Cardiac fibroblast (primary cell): ENCODE measurements around the gene SCGB2B2.

Experiments used
- DNase-seq, 2 donors: peaks; one replicate each; pipeline versions ENCODE4 v3.0.0 to v3.0.0-alpha.2; 2010; ENCODE audit warnings: low read depth in 2 of 2
- H3K4me3 ChIP-seq, 2 donors: replicated peaks in 1 of 2; 1 replicate in 1 of 2; 2 replicates in 1 of 2; pipeline ENCODE4 v1.5.1; 2011; ENCODE audit warnings: low read depth in 2 of 2, low read length in 2 of 2, mild to moderate bottlenecking in 2 of 2, moderate library complexity in 1 of 2
- TF ChIP-seq, protein P1 (sequence below): IDR thresholded peaks from one replicate; pipeline ENCODE4 v1.5.1; 2011; ENCODE audit warnings: low read depth, mild to moderate bottlenecking, low read length, inconsistent platforms

The SCGB2B2 gene

DNA sequence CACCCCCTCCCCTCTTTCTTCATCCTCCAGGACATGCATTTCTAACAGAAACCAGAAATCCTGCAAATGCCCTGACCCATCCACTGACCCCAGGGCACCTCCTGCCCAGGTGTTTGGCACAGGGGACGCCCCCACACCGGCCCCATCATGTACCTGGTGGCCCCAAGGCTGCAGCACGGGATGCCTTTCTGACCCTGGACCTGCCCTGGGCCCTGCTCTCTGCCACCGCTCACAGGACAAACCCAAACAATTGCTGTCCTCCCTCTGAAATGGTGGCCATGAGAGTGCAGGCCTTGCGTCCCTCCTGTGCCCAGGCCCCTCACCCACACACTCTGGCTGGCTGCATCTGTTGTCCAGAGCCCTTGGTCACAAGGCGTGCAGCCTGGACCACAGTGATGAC, 12.1 kb downstream of the SCGB2B2 start:
- DNase-seq: no peak
- no peak overlapping the region for H3K4me3 ChIP-seq
- TF ChIP-seq, protein P1, sequence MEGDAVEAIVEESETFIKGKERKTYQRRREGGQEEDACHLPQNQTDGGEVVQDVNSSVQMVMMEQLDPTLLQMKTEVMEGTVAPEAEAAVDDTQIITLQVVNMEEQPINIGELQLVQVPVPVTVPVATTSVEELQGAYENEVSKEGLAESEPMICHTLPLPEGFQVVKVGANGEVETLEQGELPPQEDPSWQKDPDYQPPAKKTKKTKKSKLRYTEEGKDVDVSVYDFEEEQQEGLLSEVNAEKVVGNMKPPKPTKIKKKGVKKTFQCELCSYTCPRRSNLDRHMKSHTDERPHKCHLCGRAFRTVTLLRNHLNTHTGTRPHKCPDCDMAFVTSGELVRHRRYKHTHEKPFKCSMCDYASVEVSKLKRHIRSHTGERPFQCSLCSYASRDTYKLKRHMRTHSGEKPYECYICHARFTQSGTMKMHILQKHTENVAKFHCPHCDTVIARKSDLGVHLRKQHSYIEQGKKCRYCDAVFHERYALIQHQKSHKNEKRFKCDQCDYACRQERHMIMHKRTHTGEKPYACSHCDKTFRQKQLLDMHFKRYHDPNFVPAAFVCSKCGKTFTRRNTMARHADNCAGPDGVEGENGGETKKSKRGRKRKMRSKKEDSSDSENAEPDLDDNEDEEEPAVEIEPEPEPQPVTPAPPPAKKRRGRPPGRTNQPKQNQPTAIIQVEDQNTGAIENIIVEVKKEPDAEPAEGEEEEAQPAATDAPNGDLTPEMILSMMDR: no peak

- TF ChIP-seq, protein P1: no peak
- H3K4me3 ChIP-seq: no peak overlapping the region
- DNase-seq: no peak
Observed at GRCh38 chr19:34664168-34664567, 12.8 kb downstream of the SCGB2B2 start.

- TF ChIP-seq, protein P1: peak; percentile 33
- no peak overlapping the region for H3K4me3 ChIP-seq
- peak; percentile 7 to 22 for DNase-seq
Observed at GRCh38 chr19:34662919-34663318, 14.0 kb downstream of the SCGB2B2 start.

DNA sequence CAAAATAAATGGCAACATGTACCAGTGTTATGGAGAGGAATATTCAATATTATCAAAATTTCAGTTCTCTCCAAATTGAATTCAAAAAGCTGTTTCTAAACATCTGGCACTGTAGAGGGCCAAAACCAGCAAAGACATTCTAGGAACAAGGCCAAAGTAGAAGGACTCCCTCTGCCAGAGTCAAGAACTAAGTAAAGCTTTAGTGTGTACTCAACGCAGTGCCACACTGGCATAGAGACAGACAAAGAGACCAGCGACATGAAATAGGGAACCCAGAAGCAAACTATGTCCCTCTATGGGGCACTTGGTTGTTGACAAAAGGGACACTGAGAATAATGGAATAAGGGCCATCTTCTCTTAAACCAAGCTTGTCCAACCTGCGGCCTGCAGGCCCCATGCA, 15.6 kb downstream of the SCGB2B2 start:
- TF ChIP-seq, protein P1: no peak
- H3K4me3 ChIP-seq: no peak overlapping the region
- no peak for DNase-seq

DNA sequence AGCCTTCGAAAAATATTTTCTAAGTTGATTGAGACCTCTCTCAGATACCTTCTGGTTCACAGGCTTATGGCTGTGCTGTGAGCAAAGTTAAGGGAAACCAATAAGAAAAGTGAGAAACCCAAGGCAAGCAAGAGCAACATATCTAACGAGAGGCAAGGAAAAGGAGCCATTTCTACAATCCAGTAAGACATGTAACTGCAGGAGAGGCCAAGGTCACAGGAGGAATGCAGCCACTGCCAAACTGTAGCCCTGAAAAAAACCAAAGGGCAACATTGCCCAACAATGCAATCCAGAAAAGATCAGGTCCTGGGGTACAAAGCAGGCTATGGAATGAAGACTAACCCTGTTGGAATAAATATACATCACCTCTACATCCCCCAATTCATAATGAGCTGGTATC, 21.3 kb downstream of the SCGB2B2 start:
- H3K4me3 ChIP-seq: no peak overlapping the region
- no peak for DNase-seq
- TF ChIP-seq, protein P1: no peak

DNA sequence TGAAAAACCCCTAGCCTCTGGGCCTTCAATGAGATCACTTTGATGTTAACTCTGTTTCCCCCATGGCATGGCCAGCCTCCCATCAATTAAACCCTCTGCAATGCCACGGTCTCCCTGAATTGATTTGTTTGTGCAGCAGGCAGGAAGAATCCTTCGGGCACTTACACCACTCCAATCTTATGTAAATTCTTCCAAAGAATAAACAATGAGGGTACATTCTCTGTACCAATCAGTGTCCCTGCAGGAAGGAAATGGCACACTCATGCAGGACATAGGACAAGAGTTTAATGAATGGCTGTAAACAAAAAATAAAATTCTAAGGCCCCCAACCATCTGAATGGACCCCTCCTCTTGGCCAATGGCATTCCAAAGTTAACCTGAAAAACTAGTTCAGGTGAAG, 22.2 kb downstream of the SCGB2B2 start:
- no peak overlapping the region for H3K4me3 ChIP-seq
- no peak for DNase-seq
- TF ChIP-seq, protein P1: no peak

GRCh38 chr19:34651747-34652146, 25.2 kb downstream of the SCGB2B2 start:
- TF ChIP-seq, protein P1: no peak
- no peak for DNase-seq
- H3K4me3 ChIP-seq: no peak overlapping the region
